Measurements from ENCODE around the gene UMODL1. TPM values are rescaled to one million over a fixed set of nuclear protein-coding genes. Genes with fewer than 3 reads are reported as not detected.

Gene UMODL1
- total RNA-seq, 1 experiment from 2014 or later = 0.20 TPM

DNA sequence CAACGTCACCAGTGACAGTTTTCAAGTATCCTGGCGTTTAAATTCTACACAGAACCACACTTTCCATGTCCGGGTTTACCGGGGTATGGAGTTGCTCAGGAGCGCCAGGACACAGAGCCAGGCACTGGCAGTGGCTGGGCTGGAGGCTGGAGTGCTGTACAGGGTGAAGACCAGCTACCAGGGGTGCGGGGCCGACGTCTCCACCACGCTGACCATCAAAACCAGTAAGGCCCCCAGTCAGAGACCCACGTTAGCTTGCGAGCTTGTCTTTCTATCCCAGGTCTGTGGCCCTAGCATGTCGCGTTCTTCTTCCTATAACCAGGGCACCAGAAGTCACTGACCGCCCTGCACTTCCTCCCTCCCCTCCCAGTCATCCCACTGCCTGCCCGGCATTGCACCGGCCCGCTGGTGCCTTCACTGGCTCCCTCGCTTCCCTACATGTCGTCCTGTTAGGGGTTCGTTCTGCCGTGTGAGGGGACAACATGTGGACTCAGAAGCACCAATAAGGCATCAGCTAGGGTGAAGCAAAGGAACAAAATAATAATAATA, 27.9 kb downstream of the UMODL1 start:
- Histone ChIP-seq H3K27me3 (replicated peaks; ENCODE audit: control insufficient read depth, insufficient read depth, low read length) (no peaks in the 10 kb centered on the region), H3K36me3 (ENCODE audit: control insufficient read depth, insufficient read depth, low read length) (no peaks in the 10 kb centered on the region; the same call in 1 of the 2 replicates), H3K4me1 (peaks cover 42% of the 10 kb centered on the region), H3K4me3 (ENCODE audit: low read depth, low read length) (no peak overlapping the region), H3K9me3 (no peaks in the 10 kb centered on the region)
- BruUV-seq (replicated peaks) = no TSS peak
- no peak for DNase-seq
- intact Hi-C loops (cut with micrococcal nuclease; ENCODE audit: unreplicated experiment) = no loop called here
- Mint-ChIP-seq H3K4me3 (ENCODE audit: unreplicated experiment) (no peak overlapping the region), H3K27ac (ENCODE audit: unreplicated experiment) (no peak overlapping the region), H3K9me3 (ENCODE audit: unreplicated experiment) (peaks cover 10% of the 10 kb centered on the region), H3K36me3 (ENCODE audit: insufficient read depth, unreplicated experiment) (no peaks in the 10 kb centered on the region), H3K4me1 (ENCODE audit: low read depth, unreplicated experiment) (peaks cover 26% of the 10 kb centered on the region), H3K27me3 (ENCODE audit: insufficient read depth, unreplicated experiment) (no peaks in the 10 kb centered on the region)
- ChIA-PET CTCF (no interaction called here), POLR2A (no interaction called here)
- TF ChIP-seq, protein P1, sequence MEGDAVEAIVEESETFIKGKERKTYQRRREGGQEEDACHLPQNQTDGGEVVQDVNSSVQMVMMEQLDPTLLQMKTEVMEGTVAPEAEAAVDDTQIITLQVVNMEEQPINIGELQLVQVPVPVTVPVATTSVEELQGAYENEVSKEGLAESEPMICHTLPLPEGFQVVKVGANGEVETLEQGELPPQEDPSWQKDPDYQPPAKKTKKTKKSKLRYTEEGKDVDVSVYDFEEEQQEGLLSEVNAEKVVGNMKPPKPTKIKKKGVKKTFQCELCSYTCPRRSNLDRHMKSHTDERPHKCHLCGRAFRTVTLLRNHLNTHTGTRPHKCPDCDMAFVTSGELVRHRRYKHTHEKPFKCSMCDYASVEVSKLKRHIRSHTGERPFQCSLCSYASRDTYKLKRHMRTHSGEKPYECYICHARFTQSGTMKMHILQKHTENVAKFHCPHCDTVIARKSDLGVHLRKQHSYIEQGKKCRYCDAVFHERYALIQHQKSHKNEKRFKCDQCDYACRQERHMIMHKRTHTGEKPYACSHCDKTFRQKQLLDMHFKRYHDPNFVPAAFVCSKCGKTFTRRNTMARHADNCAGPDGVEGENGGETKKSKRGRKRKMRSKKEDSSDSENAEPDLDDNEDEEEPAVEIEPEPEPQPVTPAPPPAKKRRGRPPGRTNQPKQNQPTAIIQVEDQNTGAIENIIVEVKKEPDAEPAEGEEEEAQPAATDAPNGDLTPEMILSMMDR (IDR thresholded peaks at IDR 0.05; ENCODE audit: insufficient read depth in 1 of 2, low read depth in 1 of 2, low read length in 1 of 2, severe bottlenecking in 1 of 2, unreplicated experiment in 1 of 2) = no peak

DNA sequence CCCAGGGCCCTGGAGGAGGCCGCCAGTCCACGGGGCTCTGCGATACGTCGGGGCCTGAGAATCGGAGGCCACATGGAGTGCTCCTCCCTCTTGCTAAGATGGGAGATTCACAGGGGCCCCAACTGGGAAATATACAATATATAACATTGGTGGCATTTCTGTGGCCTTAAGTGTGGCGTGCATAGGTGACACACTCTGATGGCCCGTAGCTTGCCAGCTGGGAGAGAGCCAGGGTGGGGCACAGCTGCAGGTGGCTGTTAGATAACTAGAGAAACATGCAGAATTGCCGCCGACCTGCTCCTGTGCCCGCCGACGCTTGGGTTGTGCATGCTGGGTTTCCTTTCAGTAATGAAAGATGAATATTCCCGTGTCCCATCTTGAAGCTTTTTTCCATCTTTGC, 30.1 kb downstream of the UMODL1 start:
- TF ChIP-seq, protein P1 (IDR thresholded peaks at IDR 0.05; ENCODE audit: insufficient read depth in 1 of 2, low read depth in 1 of 2, low read length in 1 of 2, severe bottlenecking in 1 of 2, unreplicated experiment in 1 of 2) = no peak
- no peak overlapping the region for H3K4me3 Mint-ChIP-seq (ENCODE audit: unreplicated experiment)
- Histone ChIP-seq H3K36me3 (ENCODE audit: control insufficient read depth, insufficient read depth, low read length) (no peaks in the 10 kb centered on the region; the same call in 1 of the 2 replicates), H3K4me1 (peaks cover 64% of the 10 kb centered on the region), H3K27me3 (replicated peaks; ENCODE audit: control insufficient read depth, insufficient read depth, low read length) (no peaks in the 10 kb centered on the region), H3K4me3 (ENCODE audit: low read depth, low read length) (no peak overlapping the region), H3K9me3 (no peaks in the 10 kb centered on the region)
- no peaks in the 10 kb centered on the region for H3K9me3 Mint-ChIP-seq (ENCODE audit: unreplicated experiment)
- POLR2A ChIA-PET = no interaction called here
- CTCF ChIA-PET = no interaction called here
- peak overlapping the region; percentile 88 for H3K27ac Mint-ChIP-seq (ENCODE audit: unreplicated experiment)
- no peaks in the 10 kb centered on the region for H3K36me3 Mint-ChIP-seq (ENCODE audit: insufficient read depth, unreplicated experiment)
- H3K27me3 Mint-ChIP-seq (ENCODE audit: insufficient read depth, unreplicated experiment) = no peaks in the 10 kb centered on the region
- intact Hi-C loops (cut with micrococcal nuclease; ENCODE audit: unreplicated experiment) = no loop called here
- H3K4me1 Mint-ChIP-seq (ENCODE audit: low read depth, unreplicated experiment) = peaks cover 37% of the 10 kb centered on the region
- no TSS peak for BruUV-seq (replicated peaks)
- no peak for DNase-seq

DNA sequence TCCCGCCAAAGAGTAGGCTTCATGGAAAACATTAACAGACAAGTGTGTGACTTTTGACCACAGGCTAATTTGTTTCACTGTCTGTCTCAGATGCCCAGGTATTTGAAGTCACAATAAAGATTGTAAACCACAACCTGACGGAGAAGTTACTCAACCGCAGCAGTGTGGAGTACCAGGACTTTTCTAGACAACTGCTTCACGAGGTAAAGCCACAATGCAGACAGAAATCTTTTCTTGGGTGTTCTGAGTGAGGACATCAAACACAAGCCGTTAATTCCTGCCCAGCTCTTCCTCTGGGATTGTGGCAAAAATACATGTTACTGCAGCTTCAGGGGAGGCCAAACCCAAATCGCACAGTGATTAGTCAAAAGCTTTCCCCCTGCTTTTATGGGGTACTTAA, 31.0 kb downstream of the UMODL1 start:
- POLR2A ChIA-PET = no interaction called here
- H3K9me3 Mint-ChIP-seq (ENCODE audit: unreplicated experiment) = no peaks in the 10 kb centered on the region

More for the DNA sequence above, 31.0 kb downstream of the UMODL1 start:
- H3K27me3 ChIP-seq (replicated peaks; ENCODE audit: control insufficient read depth, insufficient read depth, low read length) = no peaks in the 10 kb centered on the region
- no peaks in the 10 kb centered on the region for H3K9me3 ChIP-seq
- Mint-ChIP-seq H3K27ac (ENCODE audit: unreplicated experiment) (peak overlapping the region; percentile 88), H3K4me3 (ENCODE audit: unreplicated experiment) (no peak overlapping the region), H3K36me3 (ENCODE audit: insufficient read depth, unreplicated experiment) (peaks cover 2% of the 10 kb centered on the region), H3K27me3 (ENCODE audit: insufficient read depth, unreplicated experiment) (no peaks in the 10 kb centered on the region), H3K4me1 (ENCODE audit: low read depth, unreplicated experiment) (peaks cover 40% of the 10 kb centered on the region)
- peaks cover 70% of the 10 kb centered on the region for H3K4me1 ChIP-seq
- no peak overlapping the region for H3K4me3 ChIP-seq (ENCODE audit: low read depth, low read length)
- CTCF ChIA-PET = interaction anchor here (0.6 kb wide), 1 partner anchor 120 kb away, joined by 3 read pairs; no protein-coding TSS in a partner anchor
- intact Hi-C loops (cut with micrococcal nuclease; ENCODE audit: unreplicated experiment) = loop anchor here (2.0 kb wide), 2 partner anchors 13 to 45 kb away; no protein-coding TSS in a partner anchor
- H3K36me3 ChIP-seq (ENCODE audit: control insufficient read depth, insufficient read depth, low read length) = no peaks in the 10 kb centered on the region; the same call in 1 of the 2 replicates
- no TSS peak for BruUV-seq (replicated peaks)
- TF ChIP-seq, protein P1 (IDR thresholded peaks at IDR 0.05; ENCODE audit: insufficient read depth in 1 of 2, low read depth in 1 of 2, low read length in 1 of 2, severe bottlenecking in 1 of 2, unreplicated experiment in 1 of 2) = no peak
- DNase-seq = peak in 1 of 2 experiments; percentile 15
